SK-N-SH (cell line): ENCODE data around the gene POLN. TPM values are rescaled to one million over a fixed set of nuclear protein-coding genes. Genes with fewer than 3 reads are reported as not detected.

ENCODE experiments used
- CTCF ChIA-PET: fragments of 300-600, 350-600 bp; formaldehyde crosslinking; extraction: SDS; loops from one replicate; lab custom pipeline; 2021; lab: Yijun Ruan, JAX
- POLR2A ChIA-PET: fragments of 350-600 bp; sonication (Branson Sonifier 250); formaldehyde crosslinking; extraction: SDS; loops from one replicate; lab custom pipeline; 2020; ENCODE audit warnings: antibody characterized with exemption, inconsistent platforms; lab: Yijun Ruan, JAX
- DNase-seq: peaks from one replicate; pipeline ENCODE4 v3.0.0; 2012
- H2AFZ ChIP-seq: fragments of 200-600 bp; sonication (generic); 2 replicates; pipeline ENCODE4 v1.8.1; 2016; ENCODE audit warnings: antibody characterized with exemption, mild to moderate bottlenecking, low read depth
- H3F3A ChIP-seq: fragments of 200-600 bp; sonication (generic); replicated peaks from 2 replicates; pipeline ENCODE3; 2016; ENCODE audit warnings: antibody characterized with exemption, mild to moderate bottlenecking; ENCODE audit not compliant: insufficient read depth
- H3K27ac ChIP-seq, 2 experiments: fragments of 200-500 bp in 1 of 2; fragments of 200-600 bp in 1 of 2; sonication (Bioruptor generic) in 1 of 2; sonication (generic), shearing (Covaris generic) in 1 of 2; 2 replicates each; pipeline versions ENCODE4 v1.5.1 to v1.6.1; 2014 to 2016; ENCODE audit warnings: low read depth in 2 of 2, inconsistent platforms in 1 of 2, low read length in 1 of 2, mild to moderate bottlenecking in 1 of 2, mixed read lengths in 1 of 2
- H3K27me3 ChIP-seq: fragments of 200-600 bp; sonication (generic), shearing (Covaris generic); 2 replicates; pipeline ENCODE4 v1.6.1; 2016; ENCODE audit warnings: mixed run types; ENCODE audit not compliant: insufficient read depth
- H3K36me3 ChIP-seq, 2 experiments: fragments of 200-500 bp in 1 of 2; fragments of 200-600 bp in 1 of 2; sonication (Bioruptor generic) in 1 of 2; sonication (generic) in 1 of 2; replicated peaks in 1 of 2; 2 replicates each; pipeline versions ENCODE3 to v1.5.1; 2014 to 2016; ENCODE audit warnings: low read length in 1 of 2, mild to moderate bottlenecking in 1 of 2; ENCODE audit not compliant: insufficient read depth in 2 of 2, control insufficient read depth in 1 of 2
- H3K4me1 ChIP-seq, 2 experiments: fragments of 200-500 bp in 1 of 2; fragments of 200-600 bp in 1 of 2; sonication (Bioruptor generic) in 1 of 2; sonication (generic), shearing (Covaris generic) in 1 of 2; 2 replicates each; pipeline versions ENCODE4 v1.5.1 to v1.6.1; 2014 to 2016; ENCODE audit warnings: low read depth in 1 of 2, low read length in 1 of 2, mixed run types in 1 of 2; ENCODE audit not compliant: insufficient read depth in 2 of 2, control insufficient read depth in 1 of 2
- H3K4me2 ChIP-seq: fragments of 200-600 bp; sonication (generic), shearing (Covaris generic); 2 replicates; pipeline ENCODE4 v1.6.1; 2017; ENCODE audit warnings: mixed run types
- H3K4me3 ChIP-seq, 2 experiments: fragments of 200-500 bp in 1 of 2; fragments of 200-600 bp in 1 of 2; sonication (Bioruptor generic) in 1 of 2; sonication (generic), shearing (Covaris generic) in 1 of 2; 2 replicates each; pipeline versions ENCODE4 v1.5.1 to v1.8.1; 2014 to 2016; ENCODE audit warnings: low read depth in 2 of 2, inconsistent platforms in 1 of 2, low read length in 1 of 2, mild to moderate bottlenecking in 1 of 2, mixed read lengths in 1 of 2, moderate library complexity in 1 of 2
- H3K79me2 ChIP-seq: fragments of 200-600 bp; sonication (generic); 2 replicates; pipeline ENCODE4 v1.8.1; 2017; ENCODE audit warnings: mild to moderate bottlenecking; ENCODE audit not compliant: insufficient read depth
- H3K9ac ChIP-seq: fragments of 200-600 bp; sonication (generic); 2 replicates; pipeline ENCODE4 v1.6.1; 2017; ENCODE audit warnings: mixed run types
- H3K9me2 ChIP-seq: fragments of 200-600 bp; sonication (generic); 2 replicates; pipeline ENCODE4 v1.6.1; 2017; ENCODE audit warnings: mixed run types
- H3K9me3 ChIP-seq: fragments of 200-600 bp; sonication (generic); 2 replicates; pipeline ENCODE4 v1.6.1; 2017; ENCODE audit warnings: mixed run types, mild to moderate bottlenecking, moderate library complexity
- H4K20me1 ChIP-seq: fragments of 200-600 bp; sonication (generic); 2 replicates; pipeline ENCODE4 v1.6.1; 2017; ENCODE audit warnings: mild to moderate bottlenecking, mixed run types; ENCODE audit not compliant: insufficient read depth
- CHD2 ChIP-seq: fragments of 150-350 bp; IDR thresholded peaks from 2 replicates; pipeline ENCODE4 v1.6.1; 2018; ENCODE audit warnings: low read length; ENCODE audit not compliant: partially characterized antibody
- EP300 ChIP-seq, 2 experiments: IDR thresholded peaks; 2 replicates each; pipeline versions ENCODE4 v1.4.0 to v1.6.1; 2012; ENCODE audit warnings: borderline replicate concordance in 1 of 2, low read depth in 1 of 2, low read length in 1 of 2
- EZH2phosphoT487 ChIP-seq: fragments of 200-600 bp; sonication (generic); IDR thresholded peaks from 2 replicates; pipeline ENCODE4 v1.6.1; 2017; ENCODE audit warnings: low read depth, mixed run types, mild to moderate bottlenecking, antibody characterized with exemption, moderate library complexity, borderline replicate concordance
- FOSL2 ChIP-seq: IDR thresholded peaks from 2 replicates; pipeline ENCODE4 v1.4.0; 2012; ENCODE audit warnings: low read depth, mild to moderate bottlenecking, moderate library complexity, borderline replicate concordance
- FOXJ3 ChIP-seq: sonication (generic); formaldehyde crosslinking; IDR thresholded peaks from 2 replicates; pipeline ENCODE4 v1.5.1; 2020; ENCODE audit warnings: mild to moderate bottlenecking, missing genetic modification reagents
- FOXM1 ChIP-seq: IDR thresholded peaks from 2 replicates; pipeline ENCODE4 v1.4.0; 2012; ENCODE audit warnings: low read depth, mild to moderate bottlenecking
- GABPA ChIP-seq: IDR thresholded peaks from 2 replicates; pipeline ENCODE4 v1.4.0; 2012; ENCODE audit warnings: low read depth, mild to moderate bottlenecking
- GATA2 ChIP-seq: sonication (generic); formaldehyde crosslinking; IDR thresholded peaks from 2 replicates; pipeline ENCODE4 v1.5.0; 2020; ENCODE audit warnings: mild to moderate bottlenecking, missing genetic modification reagents
- NRF1 ChIP-seq: IDR thresholded peaks from 2 replicates; pipeline ENCODE4 v1.6.1; 2012; ENCODE audit warnings: low read depth, mild to moderate bottlenecking, low read length
- PBX3 ChIP-seq: IDR thresholded peaks from 2 replicates; pipeline ENCODE4; 2012
- POLR2AphosphoS5 ChIP-seq: IDR thresholded peaks from 2 replicates; pipeline ENCODE4 v1.6.1; 2012; ENCODE audit warnings: low read depth, low read length
- RCOR1 ChIP-seq: fragments of 150-350 bp; IDR thresholded peaks from 2 replicates; pipeline ENCODE4 v1.6.1; 2017; ENCODE audit warnings: antibody characterized with exemption, low read length
- RFX5 ChIP-seq: IDR thresholded peaks from 2 replicates; pipeline ENCODE4 v1.6.1; 2012; ENCODE audit warnings: mild to moderate bottlenecking, improper control_type of control experiment, low read length
- RXRA ChIP-seq: IDR thresholded peaks from 2 replicates; pipeline ENCODE4 v1.4.0; 2012; ENCODE audit warnings: low read depth, mild to moderate bottlenecking, borderline replicate concordance
- TCF12 ChIP-seq: IDR thresholded peaks from 2 replicates; pipeline ENCODE4 v1.4.0; 2012
- TEAD4 ChIP-seq: IDR thresholded peaks from 2 replicates; pipeline ENCODE4 v1.4.0; 2012; ENCODE audit warnings: mild to moderate bottlenecking, borderline replicate concordance; ENCODE audit not compliant: insufficient read depth
- YY1 ChIP-seq: IDR thresholded peaks from 2 replicates; pipeline ENCODE4 v1.4.0; 2012; ENCODE audit warnings: low read depth, mild to moderate bottlenecking
- WGBS: methylation state at CpG from one replicate; pipeline ENCODE4 v1.1.6; 2017; ENCODE audit warnings: low lambda C conversion rate; 5-methylcytosine and 5-hydroxymethylcytosine counted together
- polyA plus RNA-seq, 3 experiments: library from polyadenylated mRNA; depleted of rRNA; stranded (reverse); fragments of >200 nt; gene quantifications; 2 replicates each; pipeline ENCODE4 v1.2.3, GENCODE V29; 2012
- TF ChIP-seq, protein P1 (sequence below): fragments of 150-350 bp; IDR thresholded peaks from 2 replicates; pipeline ENCODE4 v1.6.1; 2017; ENCODE audit warnings: antibody characterized with exemption, low read length, low read depth, borderline replicate concordance

Gene POLN
- polyA plus RNA-seq, 1 of the 3 experiments (the other 2 are of a cell fraction), result 0.67 TPM

GRCh38 chr4:2288051-2288541, 46.2 kb upstream of the POLN start (continued):
- TF ChIP-seq FOXM1, result no peak
- TF ChIP-seq YY1, result no peak
- TF ChIP-seq RFX5, result no peak
- TF ChIP-seq EZH2phosphoT487, result no peak
- no peak for TF ChIP-seq NRF1
- no peak for TF ChIP-seq FOXJ3 (CRISPR knock-in tag)
- no peak for TF ChIP-seq TEAD4
- TF ChIP-seq GATA2 (CRISPR knock-in tag), result no peak
- TF ChIP-seq, all 33 proteins: peak for 0

GRCh38 chr4:2287594-2287915, 45.6 kb upstream of the POLN start:
- POLR2A ChIA-PET, result no interaction called here
- TF ChIP-seq FOSL2, result no peak
- no peak for TF ChIP-seq TEAD4
- TF ChIP-seq RXRA, result no peak
- TF ChIP-seq, protein P1, sequence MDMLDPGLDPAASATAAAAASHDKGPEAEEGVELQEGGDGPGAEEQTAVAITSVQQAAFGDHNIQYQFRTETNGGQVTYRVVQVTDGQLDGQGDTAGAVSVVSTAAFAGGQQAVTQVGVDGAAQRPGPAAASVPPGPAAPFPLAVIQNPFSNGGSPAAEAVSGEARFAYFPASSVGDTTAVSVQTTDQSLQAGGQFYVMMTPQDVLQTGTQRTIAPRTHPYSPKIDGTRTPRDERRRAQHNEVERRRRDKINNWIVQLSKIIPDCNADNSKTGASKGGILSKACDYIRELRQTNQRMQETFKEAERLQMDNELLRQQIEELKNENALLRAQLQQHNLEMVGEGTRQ, result no peak
- TF ChIP-seq GABPA, result no peak
- TF ChIP-seq TCF12, result no peak
- TF ChIP-seq, all 33 proteins: peak for 0
- CTCF ChIA-PET, result no interaction called here
- Histone ChIP-seq H3K9me2 (no peaks in the 10 kb centered on the region), H4K20me1 (no peaks in the 10 kb centered on the region), H3K4me1 (peaks cover 5 to 44% of the 10 kb centered on the region in 2 experiments; a peak in 2 of 4 replicates), H2AFZ (no peak overlapping the region), H3F3A (no peaks in the 10 kb centered on the region), H3K4me2 (no peak overlapping the region), H3K9ac (no peak overlapping the region), H3K79me2 (no peaks in the 10 kb centered on the region), H3K4me3 (no peak overlapping the region), H3K9me3 (no peaks in the 10 kb centered on the region), H3K27ac (no peak overlapping the region), H3K27me3 (no peaks in the 10 kb centered on the region), H3K36me3 (no peaks in the 10 kb centered on the region)
- no peak for DNase-seq
- WGBS, result 82% methylated on average over 7 of the region's 9 CpGs

DNA sequence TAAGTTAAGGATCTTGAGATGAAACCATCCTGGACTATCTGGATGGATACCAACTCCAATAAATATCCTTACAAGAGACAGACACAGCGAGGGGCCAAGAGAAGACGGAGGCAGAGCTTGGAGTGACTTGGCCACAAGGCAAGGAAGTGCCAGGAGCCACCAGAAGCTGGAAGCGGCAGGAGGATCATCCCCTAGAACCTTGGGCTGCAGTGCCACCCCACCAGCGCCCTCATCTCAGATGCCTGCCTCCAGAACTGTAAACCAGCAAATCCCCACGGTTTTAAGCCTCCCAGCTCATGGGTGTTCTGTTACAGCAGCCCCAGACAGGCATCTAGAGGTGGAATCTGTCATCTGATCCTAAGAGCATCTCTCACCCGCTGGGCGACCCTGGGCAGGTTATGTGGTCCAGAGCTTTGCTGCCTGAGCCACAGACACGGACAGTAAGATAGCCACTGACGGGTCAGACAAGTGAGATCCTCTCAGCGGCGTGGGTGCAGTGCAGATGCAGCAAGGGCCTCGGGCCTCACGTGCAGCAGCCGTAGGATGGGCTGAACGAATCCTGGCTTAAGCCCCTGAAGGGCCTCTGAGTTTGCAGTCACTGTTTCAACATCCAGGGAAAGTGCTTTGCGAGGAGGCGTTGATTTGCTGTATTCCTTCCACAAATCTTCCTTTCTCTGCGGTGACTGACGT, 45.1 kb upstream of the POLN start:
- no peak for TF ChIP-seq GABPA
- no peak for TF ChIP-seq POLR2AphosphoS5
- TF ChIP-seq PBX3, result no peak
- no peak for TF ChIP-seq NRF1
- TF ChIP-seq RCOR1, result no peak
- TF ChIP-seq FOSL2, result no peak
- TF ChIP-seq, protein P1, result no peak
- no peak for TF ChIP-seq EP300 (IDR thresholded peaks at IDR 0.05; ENCODE audit: borderline replicate concordance in 1 of 2, low read depth in 1 of 2, low read length in 1 of 2)
- no peak for TF ChIP-seq CHD2
- H4K20me1 ChIP-seq, result no peaks in the 10 kb centered on the region
- H3K9ac ChIP-seq, result no peak overlapping the region
- no peaks in the 10 kb centered on the region for H3K79me2 ChIP-seq
- WGBS, result 37% methylated on average over 5 of the region's 19 CpGs
- H3K36me3 ChIP-seq, result no peaks in the 10 kb centered on the region
- H3K4me2 ChIP-seq, result no peak overlapping the region
- H2AFZ ChIP-seq, result no peak overlapping the region
- no peaks in the 10 kb centered on the region for H3K27me3 ChIP-seq
- H3K9me2 ChIP-seq, result no peaks in the 10 kb centered on the region
- POLR2A ChIA-PET, result no interaction called here
- H3K27ac ChIP-seq, result no peak overlapping the region
- CTCF ChIA-PET, result interaction anchor here (1.2 kb wide), 1 partner anchor 15 kb away, joined by 3 read pairs; no protein-coding TSS in a partner anchor
- peaks cover under 1 to 41% of the 10 kb centered on the region in 2 experiments; a peak in 2 of 4 replicates for H3K4me1 ChIP-seq
- no peaks in the 10 kb centered on the region for H3F3A ChIP-seq
- H3K4me3 ChIP-seq, result no peak overlapping the region
- H3K9me3 ChIP-seq, result no peaks in the 10 kb centered on the region
- DNase-seq, result no peak
